GDM1 (cell line): ENCODE measurements around the gene ERF.

ENCODE experiments used
- DNase-seq: peaks from one replicate; lab custom pipeline; 2025; lab: John Stamatoyannopoulos, UW

Gene ERF

GRCh38 chr19:42239544-42240220 lies 15.2 kb downstream of the ERF start:
- no peak for DNase-seq

GRCh38 chr19:42235181-42235580 lies 19.7 kb downstream of the ERF start:
- no peak for DNase-seq

GRCh38 chr19:42234364-42234763 lies 20.6 kb downstream of the ERF start:
- DNase-seq: no peak

GRCh38 chr19:42233678-42234292 lies 21.1 kb downstream of the ERF start:
- no peak for DNase-seq

GRCh38 chr19:42233106-42233505 lies 21.8 kb downstream of the ERF start:
- no peak for DNase-seq

DNA sequence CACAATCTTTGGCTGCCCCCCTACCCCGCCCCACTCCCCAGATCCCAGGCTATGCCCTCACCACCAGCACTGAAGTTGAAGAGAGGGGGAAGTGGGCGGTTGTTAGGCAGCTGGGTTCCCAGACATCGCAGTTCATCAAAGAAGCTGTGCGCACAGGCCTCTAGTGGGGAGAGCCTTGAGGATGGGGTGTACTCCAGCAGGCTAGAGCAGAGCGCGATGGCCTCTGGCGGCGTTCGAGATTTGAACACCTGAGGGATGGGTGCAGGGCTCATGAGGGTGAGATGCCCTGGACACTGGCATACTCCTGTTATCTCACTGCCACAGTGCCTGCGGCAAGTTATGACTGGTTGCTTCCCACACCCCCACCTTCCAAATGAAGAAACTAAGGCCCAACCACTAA lies 22.5 kb downstream of the ERF start:
- DNase-seq: no peak

DNA sequence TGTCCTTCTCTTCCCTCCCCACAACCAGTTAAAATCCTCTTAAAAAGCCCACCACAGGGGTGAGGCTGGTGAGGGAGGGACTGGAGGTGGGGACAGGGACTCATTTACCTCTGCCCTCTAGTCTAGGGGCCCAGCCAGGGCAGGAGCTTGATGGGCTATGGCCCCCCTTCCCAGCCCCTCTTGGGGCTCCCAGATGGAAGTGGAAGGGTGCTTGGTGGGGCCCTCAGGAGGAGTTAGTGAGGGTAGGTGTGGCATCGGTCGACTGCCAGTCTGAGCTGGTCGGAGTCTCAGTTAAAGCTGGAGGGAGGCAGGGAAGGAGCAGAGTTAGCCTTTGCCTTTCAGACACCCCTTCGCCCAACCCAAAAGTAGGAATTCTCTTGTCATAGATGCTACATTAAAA lies 24.4 kb downstream of the ERF start:
- no peak for DNase-seq

GRCh38 chr19:42229855-42230351 lies 25.0 kb downstream of the ERF start:
- no peak for DNase-seq

DNA sequence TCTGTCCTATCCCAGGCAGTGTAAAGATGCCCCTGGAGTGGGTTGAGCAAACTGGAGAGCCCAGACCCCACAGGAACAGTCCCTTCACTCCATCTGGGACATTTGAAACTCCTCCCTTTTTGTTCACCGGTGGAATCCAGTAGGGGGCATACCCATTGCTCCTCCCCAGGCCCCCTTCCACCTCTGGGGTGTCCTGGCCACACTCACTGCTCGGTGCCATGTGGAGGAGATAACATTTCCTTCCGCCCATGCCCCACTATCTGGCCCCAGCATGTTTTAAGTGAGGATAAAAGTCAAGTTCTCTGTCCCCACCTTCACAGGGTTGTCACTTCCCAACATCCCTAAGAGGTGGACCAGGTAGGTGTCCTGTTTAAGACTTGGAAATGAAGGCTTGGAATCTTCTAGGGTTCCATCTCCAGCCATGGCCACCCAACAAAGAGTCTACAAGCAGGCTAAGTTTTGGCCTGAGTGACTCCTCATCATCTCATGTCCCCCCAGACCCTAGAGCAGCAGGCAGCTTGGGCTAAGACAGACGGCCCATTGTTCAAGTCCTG lies 25.6 kb downstream of the ERF start:
- DNase-seq: no peak

DNA sequence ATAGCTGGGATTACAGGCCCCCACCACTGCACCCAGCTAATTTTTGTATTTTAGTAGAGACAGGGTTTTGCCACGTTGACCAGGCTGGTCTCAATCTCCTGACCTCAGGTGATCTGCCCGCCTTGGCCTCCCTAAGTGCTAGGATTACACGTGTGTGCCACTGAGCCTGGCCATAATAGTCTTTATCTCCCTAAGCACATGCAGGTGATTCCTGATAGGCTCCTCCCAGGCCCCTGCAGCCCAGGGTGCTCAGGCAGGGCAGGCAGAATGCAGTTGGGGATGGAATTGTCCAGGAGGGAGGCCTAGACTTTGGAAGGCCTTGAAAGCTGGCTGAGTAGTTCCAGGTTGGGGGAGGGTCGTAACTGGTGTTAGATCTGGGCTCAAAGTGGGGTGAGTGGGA lies 26.3 kb downstream of the ERF start:
- no peak for DNase-seq

DNA sequence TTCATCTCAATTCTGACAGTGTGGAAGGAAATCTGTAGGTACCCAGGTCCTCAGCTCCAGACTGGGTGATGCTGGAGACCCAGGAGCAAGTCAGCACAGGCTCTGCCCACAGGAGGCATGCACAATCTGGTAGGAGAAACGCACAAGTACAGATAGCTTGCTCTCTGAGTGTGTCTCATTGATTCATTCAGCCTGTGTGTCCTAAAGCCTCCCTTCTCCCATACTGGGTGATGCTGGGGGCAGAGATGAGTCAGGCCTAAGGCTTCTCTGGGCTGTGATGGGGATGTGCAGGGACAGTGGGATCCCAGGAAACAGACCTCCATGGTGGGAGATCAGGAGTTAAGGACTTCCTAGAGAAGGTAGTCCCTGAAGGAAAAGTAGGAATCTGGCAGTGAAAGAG lies 28.0 kb downstream of the ERF start:
- no peak for DNase-seq

DNA sequence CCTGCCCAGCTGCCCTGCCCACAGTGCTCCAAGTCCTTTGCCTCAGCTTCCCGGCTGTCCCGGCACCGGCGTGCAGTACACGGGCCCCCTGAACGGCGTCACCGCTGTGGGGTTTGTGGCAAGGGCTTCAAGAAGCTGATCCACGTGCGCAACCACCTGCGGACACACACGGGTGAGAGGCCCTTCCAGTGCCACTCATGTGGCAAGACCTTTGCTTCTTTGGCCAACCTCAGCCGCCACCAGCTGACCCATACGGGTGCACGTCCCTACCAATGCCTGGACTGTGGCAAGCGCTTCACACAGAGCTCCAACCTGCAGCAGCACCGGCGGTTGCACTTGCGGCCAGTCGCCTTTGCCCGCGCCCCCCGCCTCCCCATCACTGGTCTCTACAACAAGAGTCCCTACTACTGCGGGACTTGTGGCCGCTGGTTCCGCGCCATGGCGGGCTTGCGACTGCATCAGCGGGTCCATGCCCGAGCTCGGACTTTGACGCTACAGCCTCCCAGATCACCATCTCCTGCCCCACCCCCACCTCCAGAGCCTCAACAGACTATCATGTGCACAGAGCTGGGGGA lies 29.1 kb downstream of the ERF start:
- no peak for DNase-seq

DNA sequence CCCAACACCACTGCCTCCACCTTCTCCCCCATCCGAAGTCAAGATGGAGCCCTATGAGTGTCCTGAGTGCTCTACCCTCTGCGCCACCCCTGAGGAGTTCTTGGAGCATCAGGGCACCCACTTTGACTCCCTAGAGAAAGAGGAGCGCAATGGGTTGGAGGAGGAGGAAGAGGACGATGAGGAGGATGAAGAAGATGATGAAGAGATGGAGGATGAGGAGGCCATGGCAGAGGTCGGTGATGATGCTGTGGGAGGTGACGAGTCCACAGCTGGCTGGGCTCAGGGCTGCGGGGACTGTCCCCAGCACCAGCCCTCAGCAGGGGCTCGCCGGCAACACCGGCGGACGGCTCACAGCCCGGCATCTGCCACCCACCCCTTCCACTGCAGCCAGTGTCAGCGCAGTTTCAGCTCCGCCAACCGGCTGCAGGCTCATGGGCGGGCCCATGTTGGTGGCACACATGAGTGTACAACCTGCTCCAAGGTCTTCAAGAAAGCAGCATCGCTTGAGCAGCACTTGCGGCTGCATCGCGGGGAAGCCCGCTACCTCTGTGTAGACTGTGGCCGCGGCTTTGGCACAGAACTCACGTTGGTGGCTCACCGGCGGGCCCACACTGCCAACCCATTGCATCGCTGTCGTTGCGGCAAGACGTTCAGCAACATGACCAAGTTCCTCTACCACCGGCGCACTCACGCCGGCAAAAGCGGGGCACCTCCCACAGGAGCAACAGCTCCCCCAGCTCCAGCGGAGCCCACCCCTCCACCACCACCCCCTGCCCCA lies 29.8 kb downstream of the ERF start:
- no peak for DNase-seq

DNA sequence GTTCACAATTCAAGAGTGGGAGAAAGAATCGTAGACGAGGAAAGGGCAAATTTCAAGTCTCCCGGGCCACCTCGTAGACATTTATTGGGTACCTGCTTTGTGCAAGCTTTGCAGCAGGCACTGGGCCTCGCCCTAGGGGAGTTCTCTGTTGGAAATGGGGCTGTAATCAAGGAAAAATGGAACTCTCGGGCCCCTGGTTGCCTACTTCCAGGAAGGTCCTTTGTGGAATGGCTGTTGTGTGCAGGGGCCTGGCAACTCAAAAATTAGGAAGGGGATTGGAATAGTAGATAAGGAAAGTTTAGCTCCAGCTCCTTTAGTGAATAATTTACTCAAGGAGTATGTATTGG lies 34.2 kb downstream of the ERF start:
- no peak for DNase-seq

- DNase-seq: peak; percentile 95
These were observed 34.8 kb downstream of the ERF start, which contains the start of gene ZNF526 for GRCh38 chr19:42219812-42220750. TSS of gene ZNF526 (plus strand) at chr19:42220312. CDS start at chr19:42224404, 4,092 bp downstream.

- DNase-seq: peak; percentile 96
These were observed 37.1 kb downstream of the ERF start, which contains the start of gene DEDD2 for GRCh38 chr19:42217520-42218437. TSS of gene DEDD2 (minus strand) at chr19:42217677. CDS start at chr19:42217007, 670 bp downstream.

DNA sequence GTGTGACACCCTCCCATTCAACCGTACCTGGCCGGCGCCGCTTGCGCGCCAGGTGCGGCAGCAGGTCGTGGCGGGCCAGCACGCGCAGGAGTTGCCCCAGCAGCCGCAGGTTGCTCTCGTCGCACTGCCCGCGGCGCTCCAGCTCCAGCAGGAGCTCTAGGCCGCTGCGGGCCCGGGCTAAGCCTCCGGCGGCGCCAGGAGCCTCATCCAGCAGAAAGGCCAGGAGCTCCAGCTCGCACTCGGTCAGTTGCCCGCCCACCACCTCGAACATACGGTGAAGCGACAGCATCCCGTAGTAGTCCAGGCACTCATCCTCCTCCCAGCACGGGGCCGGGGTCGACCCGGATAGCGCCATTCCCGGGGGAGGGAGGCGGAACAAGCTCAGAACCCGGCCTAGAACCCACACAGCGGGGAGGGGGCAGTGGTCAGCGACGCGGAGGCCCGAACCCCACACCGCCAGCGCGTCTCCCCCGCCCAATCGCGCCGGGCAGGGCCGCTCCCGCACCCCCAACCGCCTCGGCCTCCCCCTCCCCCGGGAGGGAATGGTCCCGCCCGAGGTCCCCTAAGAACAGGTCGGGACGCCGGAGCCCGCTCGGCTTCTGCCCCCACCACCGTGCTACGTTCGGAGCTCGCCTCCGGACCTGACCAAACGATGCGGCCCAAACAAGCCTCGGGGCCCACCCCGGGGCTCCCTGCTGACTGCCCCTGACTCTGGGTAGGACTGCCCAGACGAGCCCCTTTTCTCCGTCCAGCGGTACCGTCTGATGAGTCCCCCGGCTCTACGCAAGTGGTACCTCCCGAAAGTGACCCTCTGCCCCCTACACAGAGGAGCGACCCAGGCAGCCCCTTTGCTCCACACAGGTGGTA lies 38.0 kb downstream of the ERF start:
- peak; percentile 9 for DNase-seq

- DNase-seq: no peak
These were observed 40.0 kb downstream of the ERF start for GRCh38 chr19:42214810-42215485.
